IMR-90 (cell line): ENCODE results near the gene DLK2. TPM values are rescaled to one million over a fixed set of nuclear protein-coding genes. Genes with fewer than 3 reads are reported as not detected.

Experiments used
- ATAC-seq: fragments of 200-7000 bp; cut with Tn5 transposase; 2 replicates; pipeline ENCODE4 v1.9.1; 2020; ENCODE audit warnings: low read depth, mild to moderate bottlenecking, moderate library complexity
- BruUV-seq: library from RNA; stranded (reverse); fragments of 400-500 nt; replicated peaks from 2 replicates; lab custom pipeline; 2021; lab: Mats Ljungman, UMichigan
- CTCF ChIA-PET: fragments of 300-600 bp; formaldehyde crosslinking; extraction: SDS; loops from one replicate; lab custom pipeline; 2021; ENCODE audit warnings: antibody characterized with exemption; lab: Yijun Ruan, JAX
- POLR2A ChIA-PET: fragments of 300-600 bp; sonication (Branson Sonifier 250); formaldehyde crosslinking; loops from one replicate; lab custom pipeline; 2022; ENCODE audit warnings: antibody characterized with exemption; ENCODE audit not compliant: unreplicated experiment; lab: Charles Lee
- DNase-seq: peaks from one replicate; pipeline ENCODE4 v3.0.0; 2013
- H2AFZ ChIP-seq: replicated peaks from 2 replicates; pipeline ENCODE3; 2013; ENCODE audit warnings: low read length, mild to moderate bottlenecking; ENCODE audit not compliant: poor library complexity
- H2AK5ac ChIP-seq: 2 replicates; pipeline ENCODE4 v1.6.1; 2013; ENCODE audit warnings: low read depth, low read length, inconsistent platforms
- H2AK9ac ChIP-seq: replicated peaks from 2 replicates; pipeline ENCODE3; 2013; ENCODE audit warnings: mild to moderate bottlenecking, low read depth, low read length, moderate library complexity; ENCODE audit not compliant: poor library complexity
- H2BK120ac ChIP-seq: 2 replicates; pipeline ENCODE4 v1.6.1; 2013; ENCODE audit warnings: low read depth, low read length, inconsistent platforms
- H2BK15ac ChIP-seq: 3 replicates; pipeline ENCODE4 v1.6.1; 2013; ENCODE audit warnings: low read depth, low read length, inconsistent platforms
- H2BK20ac ChIP-seq: 2 replicates; pipeline ENCODE4 v1.6.1; 2013; ENCODE audit warnings: low read depth, mild to moderate bottlenecking, inconsistent platforms, low read length, moderate library complexity
- H2BK5ac ChIP-seq: 2 replicates; pipeline ENCODE4 v1.6.1; 2013; ENCODE audit warnings: mild to moderate bottlenecking, low read depth, low read length, inconsistent platforms; ENCODE audit not compliant: poor library complexity, severe bottlenecking
- H3K14ac ChIP-seq: replicated peaks from 2 replicates; pipeline ENCODE4 v1.6.1; 2013; ENCODE audit warnings: low read depth, low read length, inconsistent platforms
- H3K18ac ChIP-seq: 2 replicates; pipeline ENCODE4 v1.6.1; 2013; ENCODE audit warnings: low read depth, low read length, control low read depth
- H3K23ac ChIP-seq: 2 replicates; pipeline ENCODE4 v1.6.1; 2013; ENCODE audit warnings: low read depth, low read length, inconsistent platforms
- H3K27ac ChIP-seq: 2 replicates; pipeline ENCODE4 v1.5.1; 2013; ENCODE audit warnings: mild to moderate bottlenecking, control low read depth, low read length; ENCODE audit not compliant: insufficient read depth
- H3K27me3 ChIP-seq: 2 replicates; pipeline ENCODE4 v1.6.1; 2013; ENCODE audit warnings: low read length; ENCODE audit not compliant: control insufficient read depth, insufficient read depth
- H3K36me3 ChIP-seq: 2 replicates; pipeline ENCODE4 v1.6.1; 2013; ENCODE audit warnings: low read length, mixed read lengths; ENCODE audit not compliant: control insufficient read depth, insufficient read depth
- H3K4ac ChIP-seq: 2 replicates; pipeline ENCODE4 v1.6.1; 2013; ENCODE audit warnings: low read depth, low read length, inconsistent platforms
- H3K4me1 ChIP-seq: 2 replicates; pipeline ENCODE4 v1.6.1; 2013; ENCODE audit warnings: low read length, mixed read lengths; ENCODE audit not compliant: control insufficient read depth, insufficient read depth
- H3K4me2 ChIP-seq: 2 replicates; pipeline ENCODE4 v1.6.1; 2013; ENCODE audit warnings: low read depth, mild to moderate bottlenecking, control low read depth, low read length, moderate library complexity
- H3K4me3 ChIP-seq: 2 replicates; pipeline ENCODE4 v1.5.1; 2013; ENCODE audit warnings: low read depth, mild to moderate bottlenecking, control low read depth, low read length, moderate library complexity; ENCODE audit not compliant: insufficient read depth
- H3K56ac ChIP-seq: 2 replicates; pipeline ENCODE4 v1.6.1; 2013; ENCODE audit warnings: low read length, inconsistent platforms; ENCODE audit not compliant: insufficient read depth; ENCODE audit errors: extremely low read depth
- H3K79me1 ChIP-seq, 2 experiments: 2 replicates each; pipeline ENCODE4 v1.6.1; 2013; ENCODE audit warnings: low read length in 2 of 2, inconsistent platforms in 1 of 2, low read depth in 1 of 2
- H3K9ac ChIP-seq: 2 replicates; pipeline ENCODE4 v1.6.1; 2013; ENCODE audit warnings: low read depth, low read length, control low read depth
- H3K9me1 ChIP-seq: 2 replicates; pipeline ENCODE4 v1.6.1; 2013; ENCODE audit warnings: low read length, inconsistent platforms; ENCODE audit not compliant: insufficient read depth
- H3K9me3 ChIP-seq: 2 replicates; pipeline ENCODE4 v1.6.1; 2013; ENCODE audit warnings: low read length; ENCODE audit not compliant: control insufficient read depth, insufficient read depth
- H4K20me1 ChIP-seq: 2 replicates; pipeline ENCODE4 v1.6.1; 2013; ENCODE audit warnings: low read length, inconsistent platforms; ENCODE audit not compliant: insufficient read depth
- H4K5ac ChIP-seq: 2 replicates; pipeline ENCODE4 v1.6.1; 2013; ENCODE audit warnings: mild to moderate bottlenecking, low read depth, low read length, control low read depth
- H4K8ac ChIP-seq, 2 experiments: 2 replicates each; pipeline ENCODE4 v1.6.1; 2013; ENCODE audit warnings: low read depth in 2 of 2, low read length in 2 of 2, control low read depth in 1 of 2, inconsistent platforms in 1 of 2
- H4K91ac ChIP-seq: 2 replicates; pipeline ENCODE4 v1.6.1; 2013; ENCODE audit warnings: low read depth, low read length, inconsistent platforms; ENCODE audit not compliant: insufficient read depth
- BHLHE40 ChIP-seq: fragments of 150-350 bp; IDR thresholded peaks from 2 replicates; pipeline ENCODE4 v1.6.1; 2016; ENCODE audit warnings: mild to moderate bottlenecking, low read depth, low read length
- CEBPB ChIP-seq: IDR thresholded peaks from 2 replicates; pipeline ENCODE4 v1.6.1; 2012; ENCODE audit warnings: low read depth, low read length, improper control_type of control experiment
- CHD1 ChIP-seq: IDR thresholded peaks from 2 replicates; pipeline ENCODE4 v1.6.1; 2012; ENCODE audit warnings: low read depth, low read length, improper control_type of control experiment
- FOS ChIP-seq: fragments of 150-350 bp; IDR thresholded peaks from 2 replicates; pipeline ENCODE4 v1.6.1; 2016; ENCODE audit warnings: low read depth, low read length
- MAZ ChIP-seq: IDR thresholded peaks from 2 replicates; pipeline ENCODE4 v1.6.1; 2012; ENCODE audit warnings: low read depth, mild to moderate bottlenecking, low read length, improper control_type of control experiment, moderate library complexity, borderline replicate concordance
- MXI1 ChIP-seq: IDR thresholded peaks from 2 replicates; pipeline ENCODE4 v1.6.1; 2012; ENCODE audit warnings: low read depth, mild to moderate bottlenecking, low read length, moderate library complexity, borderline replicate concordance
- NFE2L2 ChIP-seq: fragments of 150-350 bp; IDR thresholded peaks from 2 replicates; pipeline ENCODE4 v1.6.1; 2016; ENCODE audit warnings: low read depth, mild to moderate bottlenecking, low read length
- POLR2A ChIP-seq: IDR thresholded peaks from 2 replicates; pipeline ENCODE4 v1.6.1; 2012; ENCODE audit warnings: mild to moderate bottlenecking, low read depth, low read length
- RAD21 ChIP-seq: IDR thresholded peaks from 2 replicates; pipeline ENCODE4 v1.6.1; 2012; ENCODE audit warnings: low read length, improper control_type of control experiment
- SMC3 ChIP-seq: fragments of 150-350 bp; IDR thresholded peaks from 2 replicates; pipeline ENCODE4 v1.6.1; 2016; ENCODE audit warnings: low read depth, mild to moderate bottlenecking, antibody characterized with exemption, low read length, moderate library complexity
- USF2 ChIP-seq: fragments of 150-350 bp; IDR thresholded peaks from 2 replicates; pipeline ENCODE4 v1.6.1; 2017; ENCODE audit warnings: mild to moderate bottlenecking, antibody characterized with exemption, low read length, low read depth
- WGBS, 2 experiments: methylation state at CpG; one replicate each; pipeline versions ENCODE4 v1.1.5 to v1.1.7; 2013; ENCODE audit warnings: missing lambda C conversion rate in 2 of 2; ENCODE audit not compliant: insufficient read length in 1 of 2; ENCODE audit errors: extremely low coverage in 2 of 2; 5-methylcytosine and 5-hydroxymethylcytosine counted together
- dilution Hi-C: fragments of 300-500 bp; cut with HindIII; formaldehyde crosslinking; loops from one replicate; pipeline ENCODE4 v1.14.3; 2018; ENCODE audit warnings: low sequenced_read_pairs; ENCODE audit not compliant: unreplicated experiment
- in situ Hi-C: fragments of 300-500 bp; cut with MboI; formaldehyde crosslinking; loops from 3 replicates; pipeline ENCODE4 v1.14.3; 2019; ENCODE audit warnings: low sequenced_read_pairs, inconsistent platforms, mixed read lengths
- intact Hi-C: fragments of 100-400 bp; cut with micrococcal nuclease; formaldehyde crosslinking; loops from 2 replicates; pipeline ENCODE4 v1.10.0; 2022
- polyA plus RNA-seq, 3 experiments: library from polyadenylated mRNA; depleted of rRNA; stranded (reverse); fragments of >200 nt; gene quantifications; 2 replicates each; pipeline ENCODE4 v1.2.3, GENCODE V29; 2012; ENCODE audit warnings: low replicate concordance in 1 of 3
- total RNA-seq: library from RNA; depleted of rRNA; stranded (reverse); fragments of >200 nt; gene quantifications from 2 replicates; pipeline ENCODE4 v1.2.3, GENCODE V29; 2012

Gene DLK2
- total and polyA plus RNA-seq, 2 of the 4 experiments (the other 2 are of a cell fraction) = 0.90 to 2.8 TPM

GRCh38 chr6:43491750-43492661, 36.7 kb upstream of the DLK2 start:
- intact Hi-C loops = loop anchor here (1.0 kb wide), 1 partner anchor 15 kb away; the partner anchor contains the start of gene TJAP1
- Histone ChIP-seq H4K8ac (peak overlapping the region; percentile 44 to 65; a peak in 3 of 4 replicates), H3K56ac (no peak overlapping the region), H2AK9ac (peak overlapping the region; percentile 97), H2BK120ac (peak overlapping the region; percentile 81), H3K23ac (peak overlapping the region; percentile 14; the same call in 1 of the 2 replicates), H3K9ac (peak overlapping the region; percentile 8; the same call in 1 of the 2 replicates), H3K4me1 (peaks cover 42% of the 10 kb centered on the region), H2AK5ac (peak overlapping the region; percentile 92), H4K91ac (peak overlapping the region; percentile 88), H3K9me3 (no peaks in the 10 kb centered on the region), H3K36me3 (no peaks in the 10 kb centered on the region; the same call in 1 of the 2 replicates), H2AFZ (peak overlapping the region; percentile 76), H3K14ac (peak overlapping the region; percentile 83), H3K79me1 (peaks cover 27 to 83% of the 10 kb centered on the region in 2 experiments), H2BK15ac (peak overlapping the region; percentile 10; the same call in 2 of the 3 replicates), H3K4me2 (peak overlapping the region; percentile 83), H3K9me1 (peaks cover 52% of the 10 kb centered on the region), H3K27ac (peak overlapping the region; percentile 76), H2BK5ac (peak overlapping the region; percentile 89), H3K27me3 (no peaks in the 10 kb centered on the region), H3K18ac (peak overlapping the region; percentile 46), H3K4me3 (no peak overlapping the region), H2BK20ac (peak overlapping the region; percentile 80), H3K4ac (peak overlapping the region; percentile 85), H4K20me1 (peaks cover 28% of the 10 kb centered on the region; the same call in 1 of the 2 replicates), H4K5ac (peak overlapping the region; percentile 27)
- CTCF ChIA-PET = interaction anchor here (1.5 kb wide), 1 partner anchor 15 kb away, joined by 6 read pairs; no protein-coding TSS in a partner anchor
- POLR2A ChIA-PET = interaction anchor here (0.5 to 1.0 kb wide), 2 partner anchors 10 to 14 kb away, joined by 3 to 11 read pairs; no protein-coding TSS in a partner anchor
- dilution Hi-C loops = no loop called here
- in situ Hi-C loops = loop anchor here (5.0 to 10.0 kb wide), 2 partner anchors 47 to 235 kb away; no protein-coding TSS in a partner anchor
- 0% methylated on average over 4 of the region's 10 CpGs; no CpG with 5 or more reads in 1 of the 2 experiments for WGBS, 2 experiments
- DNase-seq (peak; percentile 77), ATAC-seq (peak; percentile 79)
- BruUV-seq = no TSS peak
- TF ChIP-seq BHLHE40 (0 out of 2 replicates have a peak, but pooled peaks have one; percentile 24), POLR2A (no peak), CHD1 (no peak), USF2 (no peak; the same call in 1 of the 2 replicates), CEBPB (no peak), NFE2L2 (no peak), SMC3 (no peak), MAZ (no peak), MXI1 (peak; percentile 87), RAD21 (no peak), FOS (0 out of 2 replicates have a peak, but pooled peaks have one; percentile 27)
